Stimulated activated CD4-positive, alpha-beta T cell treated with anti-CD3 and anti-CD28 coated beads, Interleukin-1b, Interleukin-23, amount 100 ng/mL, for 4 hours (primary cell): ENCODE measurements around the gene AGBL1.

ENCODE experiments used
- DNase-seq, 2 donors: peaks; one replicate each; pipeline ENCODE4 v3.0.0-alpha.2; 2020; ENCODE audit warnings: low read depth in 2 of 2

Gene AGBL1

GRCh38 chr15:86079508-86080266, at the start of gene AGBL1:
Gene AGBL1 (plus strand): TSS chr15:86079871.
- DNase-seq, result no peak

- DNase-seq, result no peak
Measured at GRCh38 chr15:86034904-86035303, 44.8 kb upstream of the AGBL1 start.

GRCh38 chr15:86036243-86036642, 43.4 kb upstream of the AGBL1 start:
- no peak for DNase-seq

GRCh38 chr15:86038491-86038890, 41.2 kb upstream of the AGBL1 start:
- no peak for DNase-seq

GRCh38 chr15:86040356-86041033, 39.2 kb upstream of the AGBL1 start:
- DNase-seq, result no peak

GRCh38 chr15:86041399-86041798, 38.3 kb upstream of the AGBL1 start:
- no peak for DNase-seq

GRCh38 chr15:86042226-86042625, 37.4 kb upstream of the AGBL1 start:
- no peak for DNase-seq

- no peak for DNase-seq
Measured at GRCh38 chr15:86044981-86045380, 34.7 kb upstream of the AGBL1 start.

- no peak for DNase-seq
Measured at GRCh38 chr15:86054338-86054737, 25.3 kb upstream of the AGBL1 start.

GRCh38 chr15:86055688-86056087, 24.0 kb upstream of the AGBL1 start:
- no peak for DNase-seq

- DNase-seq, result no peak
Measured at GRCh38 chr15:86059851-86060250, 19.8 kb upstream of the AGBL1 start.

- DNase-seq, result no peak
Measured at GRCh38 chr15:86060674-86061073, 19.0 kb upstream of the AGBL1 start.

- DNase-seq, result no peak
Measured at GRCh38 chr15:86061581-86061980, 18.1 kb upstream of the AGBL1 start.

GRCh38 chr15:86062646-86063243, 16.9 kb upstream of the AGBL1 start:
- no peak for DNase-seq

GRCh38 chr15:86063356-86064095, 16.1 kb upstream of the AGBL1 start:
- no peak for DNase-seq

GRCh38 chr15:86064326-86064725, 15.3 kb upstream of the AGBL1 start:
- no peak for DNase-seq

- DNase-seq, result no peak
Measured at GRCh38 chr15:86066174-86066834, 13.4 kb upstream of the AGBL1 start.

GRCh38 chr15:86073281-86073680, 6.4 kb upstream of the AGBL1 start:
- DNase-seq, result no peak

GRCh38 chr15:86076468-86076867, 3.2 kb upstream of the AGBL1 start:
- no peak for DNase-seq

GRCh38 chr15:86077070-86077469, 2.6 kb upstream of the AGBL1 start:
- no peak for DNase-seq

- DNase-seq, result no peak
Measured at GRCh38 chr15:86080302-86080701, 631 bp downstream of the AGBL1 start.
